ENCODE data around the gene TDRD12. TPM values are rescaled to one million over a fixed set of nuclear protein-coding genes. Genes with fewer than 3 reads are reported as not detected.
"Not testable (repeated sequence)": the region's sequence is repeated elsewhere in the genome, so short reads cannot be mapped to it uniquely, and the experiment has no call there.

Gene TDRD12
- total RNA-seq, 1 experiment from 2014 or later: 0.26 TPM

DNA sequence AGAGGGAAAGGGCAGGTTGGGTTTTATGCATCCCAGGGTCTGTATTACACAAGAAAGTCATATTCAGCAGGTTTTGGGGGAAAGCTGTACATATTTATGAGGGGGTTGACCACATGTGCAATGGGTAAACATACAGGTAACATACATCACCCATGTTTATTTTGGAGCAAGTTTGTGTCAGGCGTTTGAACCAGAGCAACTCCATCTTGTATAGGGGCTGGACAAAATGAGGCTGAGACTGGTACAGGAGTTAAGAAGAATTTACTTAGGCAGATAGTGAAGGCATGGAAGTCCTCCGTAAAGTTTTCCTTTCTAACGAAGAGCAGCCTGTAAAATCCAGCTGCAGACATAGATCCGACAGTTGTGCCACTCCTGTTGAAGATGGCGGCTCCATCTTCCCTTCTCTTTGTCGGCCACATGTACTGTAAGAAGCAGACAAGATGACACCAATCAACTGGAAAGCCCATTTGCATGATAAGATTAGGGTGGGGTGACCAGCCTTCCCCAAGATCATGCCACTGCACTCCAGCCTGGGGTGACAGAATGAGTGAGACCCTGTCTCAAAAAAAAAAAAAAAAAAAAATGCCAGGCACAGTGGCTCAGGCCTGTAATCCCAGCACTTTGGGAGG is 32.6 kb upstream of the TDRD12 start:
- no peak for DNase-seq
- H3K4me1 ChIP-seq: peaks cover 3% of the 10 kb centered on the region
- H3K27ac ChIP-seq: no peak overlapping the region
- no peak overlapping the region for H3K4me3 ChIP-seq
- no peaks in the 10 kb centered on the region for H3K27me3 ChIP-seq
- H3K9me3 ChIP-seq (replicated peaks): no peaks in the 10 kb centered on the region
- H3K36me3 ChIP-seq: no peaks in the 10 kb centered on the region

DNA sequence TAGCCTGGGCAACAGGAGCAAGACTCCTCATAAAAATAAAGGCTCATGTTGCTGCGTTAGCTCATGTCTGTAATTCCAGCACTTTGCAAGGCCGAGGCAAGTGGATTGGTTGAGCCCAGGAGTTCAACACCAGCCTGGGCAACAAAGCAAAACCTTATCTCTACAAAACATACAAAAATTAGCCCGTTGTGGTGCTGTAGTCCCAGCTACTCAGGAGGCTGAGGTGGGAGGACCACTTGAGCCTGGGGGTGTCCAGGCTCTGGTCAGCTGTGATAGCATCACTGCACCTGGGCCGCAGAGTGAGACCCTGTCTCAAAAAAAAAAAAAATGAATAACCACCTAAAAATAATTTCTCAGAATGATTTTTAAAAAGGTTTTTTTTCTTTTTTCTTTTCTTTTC is 31.9 kb upstream of the TDRD12 start:
- H3K27me3 ChIP-seq: no peaks in the 10 kb centered on the region
- H3K4me1 ChIP-seq: peaks cover 3% of the 10 kb centered on the region
- no peak for DNase-seq
- H3K9me3 ChIP-seq (replicated peaks): no peaks in the 10 kb centered on the region
- H3K27ac ChIP-seq: no peak overlapping the region
- no peaks in the 10 kb centered on the region for H3K36me3 ChIP-seq
- H3K4me3 ChIP-seq: no peak overlapping the region

DNA sequence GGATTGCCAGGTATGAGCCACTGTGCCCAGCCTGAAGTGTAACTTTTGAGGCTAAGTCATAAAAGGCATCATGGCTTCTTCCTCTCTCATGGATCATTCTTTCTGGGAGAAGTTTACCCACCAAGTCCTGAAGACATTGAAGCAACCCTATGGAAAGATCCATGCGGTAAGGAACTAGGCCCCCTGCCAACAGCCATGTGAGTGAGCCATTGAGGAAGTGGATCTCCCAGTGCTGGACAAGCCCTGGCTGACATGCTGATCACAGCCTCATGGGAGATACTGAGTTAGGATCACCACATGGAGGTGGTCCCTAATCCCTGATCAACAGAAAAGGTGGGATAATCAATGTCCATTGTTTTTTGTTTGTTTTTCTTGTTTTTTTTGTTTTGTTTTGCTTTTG is 31.3 kb upstream of the TDRD12 start:
- no peak for DNase-seq
- Histone ChIP-seq H3K4me1 (peaks cover 3% of the 10 kb centered on the region), H3K4me3 (no peak overlapping the region), H3K27ac (no peak overlapping the region), H3K9me3 (replicated peaks) (no peaks in the 10 kb centered on the region), H3K27me3 (no peaks in the 10 kb centered on the region), H3K36me3 (no peaks in the 10 kb centered on the region)

DNA sequence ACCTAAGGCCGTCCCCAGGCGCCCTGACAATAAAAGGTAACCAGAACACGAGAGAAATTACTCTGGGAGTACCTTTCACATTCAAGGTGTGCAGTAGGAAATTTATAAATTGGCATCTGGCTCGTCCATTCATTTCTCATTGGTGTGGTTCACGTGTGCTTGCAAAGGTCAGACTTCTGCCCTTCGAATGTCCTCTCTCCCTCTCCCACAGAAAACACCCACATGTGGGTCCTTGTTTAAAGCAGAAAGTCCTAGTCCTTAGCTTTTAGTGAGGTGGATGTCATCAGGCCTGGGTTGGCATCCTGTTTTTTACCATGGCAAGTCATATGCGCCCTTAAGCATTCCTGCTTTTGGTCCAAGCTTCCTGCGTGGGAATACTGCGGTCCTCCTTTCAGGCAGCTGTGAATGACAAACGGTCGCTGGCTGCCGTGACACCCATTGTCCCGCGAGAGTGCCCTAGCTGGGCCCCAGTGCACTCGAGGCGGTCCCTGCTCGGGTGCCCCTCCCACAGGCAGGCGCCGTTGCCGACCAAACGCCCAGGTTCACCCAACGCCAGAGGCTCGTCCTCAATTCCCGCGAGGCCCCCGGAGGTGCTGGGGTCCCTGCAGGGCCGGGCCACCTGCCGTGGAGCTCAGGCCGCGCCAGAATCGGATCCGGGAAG is 28.1 kb upstream of the TDRD12 start, which contains the start of gene NUDT19:
Gene NUDT19, plus strand, starts transcription at position 531 of the 661 bp plus-strand sequence. CDS start 140 bp downstream, outside the sequence.
- H3K27ac ChIP-seq: peak within 1 kb of the TSS; percentile 60

DNA sequence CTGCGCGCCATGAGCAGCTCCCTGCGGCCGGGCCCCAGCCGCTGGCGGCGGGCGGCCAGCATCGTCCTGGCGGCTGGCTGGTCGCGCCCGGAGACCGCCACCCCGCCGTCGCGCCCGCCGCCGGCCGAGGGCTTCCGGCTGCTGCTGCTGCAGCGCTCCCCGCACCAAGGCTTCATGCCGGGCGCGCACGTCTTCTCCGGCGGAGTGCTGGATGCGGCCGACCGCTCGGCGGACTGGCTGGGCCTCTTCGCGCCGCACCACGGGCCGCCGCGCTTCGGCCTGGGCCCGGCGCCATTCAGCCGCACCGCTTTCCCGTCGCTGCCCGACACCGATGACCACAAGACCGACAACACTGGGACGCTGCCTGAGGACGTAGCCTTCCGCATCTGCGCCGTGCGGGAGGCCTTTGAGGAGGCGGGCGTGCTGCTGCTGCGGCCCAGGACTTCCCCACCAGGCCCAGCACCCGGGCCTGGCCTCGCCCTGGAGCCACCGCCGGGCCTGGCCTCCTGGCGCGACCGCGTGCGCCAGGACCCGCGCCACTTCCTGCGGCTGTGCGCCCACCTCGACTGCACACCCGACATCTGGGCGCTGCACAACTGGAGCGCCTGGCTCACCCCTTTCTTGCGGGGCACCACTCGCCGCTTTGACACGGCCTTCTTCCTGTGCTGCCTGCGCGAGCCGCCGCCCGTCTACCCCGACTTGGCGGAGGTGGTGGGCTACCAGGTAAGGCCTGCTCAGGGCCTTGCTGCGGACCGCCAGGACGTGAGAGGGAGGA is 27.4 kb upstream of the TDRD12 start:
- Histone ChIP-seq H3K27me3 (no peaks in the 10 kb centered on the region), H3K36me3 (peaks cover 7% of the 10 kb centered on the region; the same call in 1 of the 2 replicates), H3K4me3 (peak overlapping the region; percentile 68), H3K27ac (peak overlapping the region; percentile 60), H3K9me3 (replicated peaks) (no peaks in the 10 kb centered on the region), H3K4me1 (peaks cover 3% of the 10 kb centered on the region)
- peak; percentile 65 to 67 for DNase-seq

More for the DNA sequence above, 28.1 kb upstream of the TDRD12 start, which contains the start of gene NUDT19:
- peaks cover 2% of the 10 kb centered on the region; the same call in 1 of the 2 replicates for H3K36me3 ChIP-seq
- H3K9me3 ChIP-seq (replicated peaks): no peaks in the 10 kb centered on the region
- peak; percentile 91 to 92 for DNase-seq
- H3K4me1 ChIP-seq: peaks cover 3% of the 10 kb centered on the region
- H3K4me3 ChIP-seq: peak within 1 kb of the TSS; percentile 68
- H3K27me3 ChIP-seq: no peaks in the 10 kb centered on the region

DNA sequence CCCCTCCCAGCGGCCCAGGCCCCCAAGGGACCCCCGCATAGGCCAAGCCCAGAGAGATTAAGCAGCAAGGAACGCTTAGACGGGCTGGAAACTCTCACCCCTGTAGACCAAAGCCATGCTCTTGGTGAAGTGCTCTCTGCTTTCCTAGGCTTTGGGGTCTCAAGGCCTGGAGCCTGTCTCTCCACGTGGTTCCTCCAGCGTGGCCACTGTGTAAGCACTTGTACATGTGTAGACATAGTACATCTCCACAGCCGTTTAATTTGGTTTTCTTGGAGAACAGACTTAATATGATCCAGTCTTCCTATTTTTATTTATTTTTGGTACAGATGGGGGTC is 26.9 kb upstream of the TDRD12 start:
- H3K4me1 ChIP-seq: peaks cover 3% of the 10 kb centered on the region
- H3K27me3 ChIP-seq: no peaks in the 10 kb centered on the region
- peak overlapping the region; percentile 68 for H3K4me3 ChIP-seq
- peak overlapping the region; percentile 60 for H3K27ac ChIP-seq
- H3K9me3 ChIP-seq (replicated peaks): no peaks in the 10 kb centered on the region
- H3K36me3 ChIP-seq: peaks cover 11% of the 10 kb centered on the region; the same call in 1 of the 2 replicates
- peak in 1 of 2 experiments; percentile 37 for DNase-seq

DNA sequence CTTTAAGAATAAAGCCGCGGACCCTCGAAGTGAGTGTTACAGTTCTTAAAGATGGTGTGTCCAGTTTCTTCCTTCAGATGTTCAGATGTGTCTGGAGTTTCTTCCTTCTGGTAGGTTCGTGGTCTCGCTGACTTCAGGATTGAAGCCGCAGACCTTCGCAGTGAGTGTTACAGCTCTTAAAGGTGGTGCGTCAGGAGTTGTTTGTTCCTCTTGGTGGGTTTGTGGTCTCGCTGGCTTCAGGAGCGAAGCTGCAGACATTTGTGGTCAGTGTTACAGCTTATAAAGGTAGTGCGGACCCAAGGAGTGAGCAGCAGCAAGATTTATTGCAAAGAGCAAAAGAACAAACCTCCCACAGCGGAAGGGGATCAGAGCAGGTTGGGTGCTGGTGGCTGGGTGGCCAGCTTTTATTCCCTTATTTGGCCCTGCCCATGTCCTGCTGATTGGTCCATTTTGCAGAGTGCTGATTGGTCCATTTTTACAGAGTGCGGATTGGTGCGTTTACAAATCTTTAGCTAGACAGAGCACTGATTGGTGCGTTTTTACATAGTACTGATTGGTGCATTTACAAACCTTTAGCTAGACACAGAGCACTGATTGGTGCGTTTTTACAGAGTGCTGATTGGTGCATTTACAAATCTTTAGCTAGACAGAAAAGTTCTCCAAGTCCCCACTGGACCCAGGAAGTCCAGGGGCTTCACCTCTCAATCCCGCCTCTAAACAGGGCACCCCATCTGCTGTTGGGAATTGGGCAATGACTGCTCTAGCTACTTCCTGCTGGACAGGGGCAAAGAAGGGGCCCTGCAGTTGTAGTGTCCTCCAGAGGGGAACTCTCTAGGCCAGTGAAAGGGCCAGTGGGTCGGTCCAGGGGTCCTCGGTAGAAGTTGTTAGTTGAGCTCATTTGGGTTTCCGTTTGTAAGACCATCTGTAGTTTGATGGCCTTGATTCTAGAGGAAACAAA is 26.1 kb upstream of the TDRD12 start:
- peaks cover 15% of the 10 kb centered on the region for H3K36me3 ChIP-seq
- not testable (repeated sequence) for H3K27me3 ChIP-seq; H3K4me1 ChIP-seq; H3K27ac ChIP-seq; H3K9me3 ChIP-seq (replicated peaks)
- peak overlapping the region; percentile 68 for H3K4me3 ChIP-seq
- DNase-seq: peak; percentile 30 to 38

DNA sequence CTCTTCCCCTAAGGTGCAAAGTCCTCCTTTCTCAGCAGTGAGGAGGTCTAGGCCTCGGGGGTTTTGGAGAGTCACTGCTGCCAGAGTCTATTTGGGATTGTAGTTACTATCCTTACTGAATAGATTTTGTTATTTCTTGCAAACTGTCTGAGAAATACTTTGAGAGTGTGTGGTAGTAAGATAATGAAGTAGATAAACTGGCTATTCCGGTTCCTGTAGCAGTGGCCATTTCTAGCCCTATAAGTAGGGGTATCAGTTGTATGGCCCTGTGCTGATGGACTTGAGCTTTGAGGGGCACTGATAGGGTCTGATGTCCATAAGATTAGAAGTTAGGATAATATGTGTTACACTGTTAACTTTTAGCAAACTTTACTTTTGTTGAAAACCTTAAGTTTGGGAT is 25.3 kb upstream of the TDRD12 start:
- not testable (repeated sequence) for H3K4me3 ChIP-seq; H3K27me3 ChIP-seq; DNase-seq; H3K27ac ChIP-seq; H3K9me3 ChIP-seq (replicated peaks); H3K4me1 ChIP-seq
- peaks cover 22% of the 10 kb centered on the region for H3K36me3 ChIP-seq

DNA sequence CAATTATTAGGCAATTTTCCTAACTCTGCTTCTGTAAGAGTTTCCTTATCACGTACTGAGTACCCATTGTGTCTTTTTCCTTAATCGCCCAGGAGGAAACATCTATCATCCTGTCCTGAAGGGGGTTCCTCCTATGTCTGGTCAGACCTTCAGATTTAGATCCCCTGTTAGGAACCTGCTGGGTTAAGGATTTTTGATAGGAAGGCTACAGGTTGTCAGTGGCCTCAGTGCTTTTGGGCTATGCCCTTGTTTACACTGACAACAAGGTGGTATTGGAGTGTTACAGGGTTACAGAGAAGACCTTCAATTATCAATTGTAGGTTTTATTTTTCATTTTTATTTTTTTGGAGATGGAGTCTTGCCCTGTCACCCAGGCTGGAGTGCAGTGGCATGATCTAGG is 24.7 kb upstream of the TDRD12 start:
- peaks cover 25% of the 10 kb centered on the region for H3K36me3 ChIP-seq
- DNase-seq; H3K27me3 ChIP-seq; H3K27ac ChIP-seq; H3K4me3 ChIP-seq; H3K4me1 ChIP-seq; H3K9me3 ChIP-seq (replicated peaks): not testable (repeated sequence)

DNA sequence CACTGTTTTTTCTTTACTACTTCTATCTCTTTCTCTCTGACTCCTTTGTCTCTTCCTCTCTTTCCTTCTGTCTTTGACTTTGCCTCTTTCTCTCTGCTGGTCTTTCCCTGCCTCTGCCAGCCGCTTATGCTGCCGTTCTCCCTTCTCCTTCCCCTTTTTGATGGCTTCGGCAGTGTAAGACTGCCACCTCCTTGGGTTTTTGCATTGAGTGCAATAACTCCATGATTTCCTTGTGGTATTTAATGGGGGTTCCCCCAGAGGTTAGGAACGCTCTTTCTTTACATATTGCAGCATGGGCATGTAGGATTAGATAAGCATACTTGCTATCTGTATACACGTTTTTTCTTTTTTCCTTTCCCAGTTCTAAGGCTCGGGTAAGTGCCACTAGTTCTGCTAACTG is 24.1 kb upstream of the TDRD12 start:
- not testable (repeated sequence) for H3K4me3 ChIP-seq; DNase-seq; H3K27me3 ChIP-seq; H3K9me3 ChIP-seq (replicated peaks); H3K4me1 ChIP-seq; H3K27ac ChIP-seq
- H3K36me3 ChIP-seq: peaks cover 32% of the 10 kb centered on the region

DNA sequence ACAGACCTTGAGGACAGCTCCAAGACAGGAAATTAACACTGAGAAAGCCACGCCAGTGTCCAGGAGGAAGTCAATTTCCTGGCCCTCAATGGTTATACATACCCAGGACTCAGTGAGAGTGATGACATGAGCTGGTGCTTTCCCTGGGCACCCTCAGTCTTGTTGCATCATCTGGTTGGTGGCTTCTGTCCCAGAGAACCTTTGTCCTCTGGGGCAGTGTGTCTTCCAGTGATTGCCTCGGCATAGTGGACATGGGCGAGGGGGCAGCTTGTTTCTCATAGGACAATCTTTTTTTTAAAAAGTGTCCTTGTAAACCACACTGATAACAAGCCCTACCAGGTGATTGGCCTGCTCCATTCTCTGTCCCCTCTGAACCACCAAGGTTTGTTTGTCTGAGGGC is 22.8 kb upstream of the TDRD12 start:
- H3K4me3 ChIP-seq; H3K27me3 ChIP-seq; H3K9me3 ChIP-seq (replicated peaks); H3K4me1 ChIP-seq; H3K27ac ChIP-seq; DNase-seq: not testable (repeated sequence)
- peaks cover 40% of the 10 kb centered on the region for H3K36me3 ChIP-seq

DNA sequence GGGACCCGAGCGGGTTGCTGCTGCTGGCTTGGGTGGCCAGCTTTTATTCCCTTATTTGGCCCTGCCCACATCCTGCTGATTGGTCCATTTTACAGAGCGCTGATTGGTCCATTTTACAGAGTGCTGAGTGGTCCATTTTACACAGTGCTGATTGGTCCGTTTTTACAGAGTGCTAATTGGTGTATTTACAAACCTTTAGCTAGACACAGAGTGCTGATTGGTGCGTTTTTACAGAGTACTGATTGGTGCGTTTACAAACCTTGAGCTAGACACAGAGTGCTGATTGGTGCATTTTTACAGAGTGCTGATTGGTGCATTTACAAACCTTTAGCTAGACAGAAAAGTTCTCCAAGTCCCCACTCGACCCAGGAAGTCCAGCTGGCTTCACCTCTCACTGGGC is 19.4 kb upstream of the TDRD12 start:
- not testable (repeated sequence) for H3K4me3 ChIP-seq, H3K4me1 ChIP-seq
- peaks cover 56% of the 10 kb centered on the region for H3K36me3 ChIP-seq

DNA sequence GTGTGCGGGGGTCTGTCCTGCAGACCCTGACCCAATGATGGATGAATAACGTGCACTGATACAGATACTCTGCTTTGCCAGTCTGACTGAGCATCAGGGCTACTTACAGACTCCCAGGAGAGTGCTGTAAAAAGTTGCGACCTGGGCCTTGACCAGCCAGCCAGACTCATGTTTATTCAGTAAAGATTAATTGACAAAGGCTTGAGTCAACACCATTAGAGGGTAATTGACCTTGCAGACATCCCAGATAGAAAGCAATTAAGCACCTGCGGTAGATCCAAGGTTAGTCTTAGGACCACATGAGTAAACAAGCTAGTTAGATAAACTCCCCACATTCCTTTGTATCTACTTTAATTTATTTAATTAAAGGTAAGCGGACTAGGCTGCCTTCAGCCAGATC is 17.6 kb upstream of the TDRD12 start:
- Histone ChIP-seq H3K27me3 (no peaks in the 10 kb centered on the region), H3K4me1 (no peaks in the 10 kb centered on the region), H3K27ac (no peak overlapping the region), H3K9me3 (replicated peaks) (peaks cover 9% of the 10 kb centered on the region), H3K4me3 (no peak overlapping the region), H3K36me3 (peaks cover 69% of the 10 kb centered on the region)
- DNase-seq: no peak

More for the DNA sequence above, 19.4 kb upstream of the TDRD12 start:
- not testable (repeated sequence) for H3K27ac ChIP-seq; H3K9me3 ChIP-seq (replicated peaks); H3K27me3 ChIP-seq; DNase-seq

DNA sequence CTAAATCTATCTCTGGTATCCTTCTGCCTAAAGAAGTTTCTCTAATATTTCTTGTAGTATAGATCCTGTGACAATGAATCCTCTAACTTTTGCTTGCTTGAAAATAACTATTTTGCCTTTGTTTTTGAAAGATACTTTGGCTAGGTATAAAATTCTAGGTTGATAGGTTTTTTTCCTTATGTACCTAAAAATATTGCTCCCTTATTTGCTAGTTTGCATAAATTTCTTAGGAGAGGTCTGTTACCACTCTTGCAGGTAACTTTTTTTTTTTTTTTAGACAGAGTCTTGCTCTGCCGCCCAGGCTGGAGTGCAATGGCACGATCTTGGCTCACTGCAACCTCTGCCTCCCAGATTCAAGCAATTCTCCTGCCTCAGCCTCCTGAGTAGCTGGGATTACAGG is 15.6 kb upstream of the TDRD12 start:
- peaks cover 57% of the 10 kb centered on the region for H3K36me3 ChIP-seq
- H3K27ac ChIP-seq; H3K9me3 ChIP-seq (replicated peaks): not testable (repeated sequence)

More for the DNA sequence above, 15.6 kb upstream of the TDRD12 start:
- DNase-seq, H3K4me3 ChIP-seq, H3K4me1 ChIP-seq, H3K27me3 ChIP-seq: not testable (repeated sequence)

Data from SJCRH30 (cell line).